Measurements from ENCODE around the gene KRTAP25-1. TPM values are rescaled to one million over a fixed set of nuclear protein-coding genes. Genes with fewer than 3 reads are reported as not detected.

KRTAP25-1 gene
- total and polyA plus RNA-seq, 4 experiments from 2014 or later = not detected

DNA sequence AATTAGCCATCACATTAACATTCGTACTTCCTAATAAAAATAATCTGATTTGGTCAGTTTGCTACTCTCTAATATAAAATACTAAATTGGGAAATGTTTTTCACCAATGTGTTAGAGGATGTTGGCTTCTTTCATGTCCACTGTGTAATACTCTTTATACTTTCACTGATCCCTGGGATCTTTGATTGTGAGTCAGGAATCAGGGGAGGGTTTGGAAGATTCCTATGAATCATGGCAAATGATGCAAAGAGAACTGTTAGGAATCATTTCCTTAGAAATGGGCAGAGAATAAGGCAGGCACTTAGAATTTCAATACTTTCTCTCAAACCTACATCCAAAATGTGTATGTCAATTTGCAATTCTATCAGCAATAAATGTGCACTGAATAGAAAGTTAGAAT lies 37.5 kb downstream of the KRTAP25-1 start:
- Histone ChIP-seq H3K27me3 (ENCODE audit: insufficient read depth, low read length) (no peaks in the 10 kb centered on the region), H3K4me3 (ENCODE audit: low read length in 2 of 2) (no peak overlapping the region), H3K4me1 (ENCODE audit: insufficient read depth, low read length) (no peaks in the 10 kb centered on the region), H3K36me3 (ENCODE audit: insufficient read depth, low read length) (no peaks in the 10 kb centered on the region), H3K9me3 (ENCODE audit: control insufficient read depth in 1 of 2, low read length in 2 of 2) (no peaks in the 10 kb centered on the region), H3K27ac (ENCODE audit: low read depth, low read length) (no peak overlapping the region)
- no peaks in the 10 kb centered on the region for H3K36me3 Mint-ChIP-seq
- no peaks in the 10 kb centered on the region for H3K4me1 Mint-ChIP-seq
- CTCF ChIA-PET (ENCODE audit: partially characterized antibody) = no interaction called here
- DNase-seq = no peak
- H3K4me3 Mint-ChIP-seq = no peak overlapping the region
- no peak overlapping the region for H3K27ac Mint-ChIP-seq
- H3K9me3 Mint-ChIP-seq = peaks cover 0 to 4% (median 0%) of the 10 kb centered on the region in 8 donors
- POLR2A ChIA-PET (ENCODE audit: partially characterized antibody) = no interaction called here
- no peaks in the 10 kb centered on the region for H3K27me3 Mint-ChIP-seq
- intact Hi-C loops (cut with micrococcal nuclease) = no loop called here

- no peaks in the 10 kb centered on the region for H3K9me3 ChIP-seq (ENCODE audit: control insufficient read depth in 1 of 2, low read length in 2 of 2)
- H3K27ac ChIP-seq (ENCODE audit: low read depth, low read length) = no peak overlapping the region
- Mint-ChIP-seq H3K36me3 (no peaks in the 10 kb centered on the region), H3K4me1 (no peaks in the 10 kb centered on the region), H3K27ac (no peak overlapping the region), H3K27me3 (no peaks in the 10 kb centered on the region), H3K4me3 (no peak overlapping the region), H3K9me3 (peaks cover 0 to 4% (median 0%) of the 10 kb centered on the region in 8 donors)
- no peaks in the 10 kb centered on the region for H3K36me3 ChIP-seq (ENCODE audit: insufficient read depth, low read length)
- POLR2A ChIA-PET (ENCODE audit: partially characterized antibody) = no interaction called here
- H3K4me1 ChIP-seq (ENCODE audit: insufficient read depth, low read length) = no peaks in the 10 kb centered on the region
- intact Hi-C loops (cut with micrococcal nuclease) = no loop called here
- H3K4me3 ChIP-seq (ENCODE audit: low read length in 2 of 2) = no peak overlapping the region
- DNase-seq = no peak
- CTCF ChIA-PET (ENCODE audit: partially characterized antibody) = no interaction called here
- H3K27me3 ChIP-seq (ENCODE audit: insufficient read depth, low read length) = no peaks in the 10 kb centered on the region
Measured at GRCh38 chr21:30249936-30250335, 39.4 kb downstream of the KRTAP25-1 start.

- no peak overlapping the region for H3K4me3 ChIP-seq (ENCODE audit: low read length in 2 of 2)
- Mint-ChIP-seq H3K4me1 (no peaks in the 10 kb centered on the region), H3K4me3 (no peak overlapping the region), H3K36me3 (no peaks in the 10 kb centered on the region), H3K27me3 (no peaks in the 10 kb centered on the region), H3K27ac (no peak overlapping the region), H3K9me3 (peaks cover 0 to 4% (median 0%) of the 10 kb centered on the region in 8 donors)
- intact Hi-C loops (cut with micrococcal nuclease) = no loop called here
- POLR2A ChIA-PET (ENCODE audit: partially characterized antibody) = no interaction called here
- no peak overlapping the region for H3K27ac ChIP-seq (ENCODE audit: low read depth, low read length)
- DNase-seq = no peak
- CTCF ChIA-PET (ENCODE audit: partially characterized antibody) = no interaction called here
- no peaks in the 10 kb centered on the region for H3K36me3 ChIP-seq (ENCODE audit: insufficient read depth, low read length)
- H3K9me3 ChIP-seq (ENCODE audit: control insufficient read depth in 1 of 2, low read length in 2 of 2) = no peaks in the 10 kb centered on the region
- no peaks in the 10 kb centered on the region for H3K27me3 ChIP-seq (ENCODE audit: insufficient read depth, low read length)
- no peaks in the 10 kb centered on the region for H3K4me1 ChIP-seq (ENCODE audit: insufficient read depth, low read length)
Measured at GRCh38 chr21:30248844-30249243, 40.5 kb downstream of the KRTAP25-1 start.

DNA sequence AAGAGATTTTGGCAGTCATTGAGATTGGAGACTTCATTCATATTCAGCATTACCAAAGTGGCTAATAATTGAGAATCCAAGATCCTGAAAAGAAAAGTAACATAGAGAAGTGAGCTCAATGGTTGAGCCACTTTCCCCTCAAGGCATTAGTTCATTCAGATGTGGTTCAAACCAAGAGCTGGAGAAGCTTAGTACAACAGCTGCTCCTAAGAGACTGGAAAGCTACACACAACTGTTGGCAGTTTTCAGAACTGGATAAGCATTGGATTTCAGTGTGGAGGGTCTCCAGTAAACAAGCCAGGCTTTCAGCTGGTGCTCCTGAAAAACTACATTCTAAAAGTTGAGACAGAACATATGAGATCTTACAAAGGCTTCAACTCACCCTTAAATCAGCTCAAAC lies 44.3 kb downstream of the KRTAP25-1 start:
- Mint-ChIP-seq H3K27ac (no peak overlapping the region), H3K27me3 (no peaks in the 10 kb centered on the region)
- CTCF ChIA-PET (ENCODE audit: partially characterized antibody) = no interaction called here

GRCh38 chr21:30243691-30244090 lies 45.6 kb downstream of the KRTAP25-1 start:
- Histone ChIP-seq H3K4me3 (ENCODE audit: low read length in 2 of 2) (no peak overlapping the region), H3K9me3 (ENCODE audit: control insufficient read depth in 1 of 2, low read length in 2 of 2) (no peaks in the 10 kb centered on the region), H3K27ac (ENCODE audit: low read depth, low read length) (no peak overlapping the region), H3K36me3 (ENCODE audit: insufficient read depth, low read length) (no peaks in the 10 kb centered on the region), H3K4me1 (ENCODE audit: insufficient read depth, low read length) (no peaks in the 10 kb centered on the region), H3K27me3 (ENCODE audit: insufficient read depth, low read length) (no peaks in the 10 kb centered on the region)
- Mint-ChIP-seq H3K9me3 (peaks cover 0 to 2% (median 0%) of the 10 kb centered on the region in 8 donors), H3K27me3 (no peaks in the 10 kb centered on the region), H3K36me3 (no peaks in the 10 kb centered on the region), H3K27ac (no peak overlapping the region), H3K4me3 (no peak overlapping the region), H3K4me1 (no peaks in the 10 kb centered on the region)
- POLR2A ChIA-PET (ENCODE audit: partially characterized antibody) = no interaction called here
- intact Hi-C loops (cut with micrococcal nuclease) = no loop called here
- CTCF ChIA-PET (ENCODE audit: partially characterized antibody) = interaction anchor here (1.0 kb wide), 1 partner anchor 9 kb away, joined by 3 read pairs; no protein-coding TSS in a partner anchor
- no peak for DNase-seq

More for the DNA sequence above, 44.3 kb downstream of the KRTAP25-1 start:
- no peak overlapping the region for H3K4me3 Mint-ChIP-seq
- intact Hi-C loops (cut with micrococcal nuclease) = no loop called here
- no peaks in the 10 kb centered on the region for H3K36me3 Mint-ChIP-seq
- Histone ChIP-seq H3K4me1 (ENCODE audit: insufficient read depth, low read length) (no peaks in the 10 kb centered on the region), H3K4me3 (ENCODE audit: low read length in 2 of 2) (no peak overlapping the region), H3K9me3 (ENCODE audit: control insufficient read depth in 1 of 2, low read length in 2 of 2) (no peaks in the 10 kb centered on the region), H3K27me3 (ENCODE audit: insufficient read depth, low read length) (no peaks in the 10 kb centered on the region), H3K36me3 (ENCODE audit: insufficient read depth, low read length) (no peaks in the 10 kb centered on the region), H3K27ac (ENCODE audit: low read depth, low read length) (no peak overlapping the region)
- DNase-seq = no peak
- peaks cover 0 to 3% (median 0%) of the 10 kb centered on the region in 8 donors for H3K9me3 Mint-ChIP-seq
- no peaks in the 10 kb centered on the region for H3K4me1 Mint-ChIP-seq
- POLR2A ChIA-PET (ENCODE audit: partially characterized antibody) = no interaction called here

DNA sequence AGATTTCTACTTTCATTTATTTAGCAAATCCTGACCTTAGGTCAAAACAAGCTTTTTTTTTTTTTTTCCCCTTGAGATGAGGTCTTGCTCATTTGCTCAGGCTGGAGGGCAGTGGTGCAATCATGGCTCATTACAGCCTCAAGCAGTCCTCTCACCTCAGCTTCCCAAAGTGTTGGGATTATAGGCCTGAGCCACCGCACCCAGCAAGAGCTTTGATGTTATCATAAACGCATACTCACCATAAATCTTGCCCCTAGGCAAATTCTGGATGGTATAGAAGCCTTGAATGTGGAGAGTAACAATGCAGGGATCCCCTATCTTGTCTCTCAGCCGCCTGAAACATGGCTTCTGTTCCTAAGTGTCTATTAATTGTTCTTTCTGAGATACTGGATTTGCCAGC lies 48.7 kb downstream of the KRTAP25-1 start:
- H3K27ac ChIP-seq (ENCODE audit: low read depth, low read length) = no peak overlapping the region
- H3K9me3 ChIP-seq (ENCODE audit: control insufficient read depth in 1 of 2, low read length in 2 of 2) = no peaks in the 10 kb centered on the region
- H3K36me3 ChIP-seq (ENCODE audit: insufficient read depth, low read length) = no peaks in the 10 kb centered on the region
- DNase-seq = no peak
- H3K4me3 ChIP-seq (ENCODE audit: low read length in 2 of 2) = no peak overlapping the region
- POLR2A ChIA-PET (ENCODE audit: partially characterized antibody) = no interaction called here
- Mint-ChIP-seq H3K27me3 (no peaks in the 10 kb centered on the region), H3K27ac (no peak overlapping the region), H3K4me1 (no peaks in the 10 kb centered on the region), H3K36me3 (no peaks in the 10 kb centered on the region), H3K9me3 (peaks cover 0 to 2% (median 0%) of the 10 kb centered on the region in 8 donors), H3K4me3 (no peak overlapping the region)
- CTCF ChIA-PET (ENCODE audit: partially characterized antibody) = no interaction called here
- no peaks in the 10 kb centered on the region for H3K4me1 ChIP-seq (ENCODE audit: insufficient read depth, low read length)
- intact Hi-C loops (cut with micrococcal nuclease) = no loop called here
- H3K27me3 ChIP-seq (ENCODE audit: insufficient read depth, low read length) = no peaks in the 10 kb centered on the region

Other genes with a start within 250 kb of the KRTAP25-1 start
- not detected for gene CLDN17, start 122.7 kb downstream of the KRTAP25-1 start, total RNA-seq
- not detected for gene CLDN17, start 122.7 kb downstream of the KRTAP25-1 start, polyA plus RNA-seq
- not detected for gene CLDN8, start 73.4 kb downstream of the KRTAP25-1 start, total RNA-seq
- gene CLDN8, start 73.4 kb downstream of the KRTAP25-1 start, polyA plus RNA-seq = not detected
- gene KRTAP24-1, start 6.6 kb downstream of the KRTAP25-1 start, total RNA-seq = not detected
- not detected for gene KRTAP24-1, start 6.6 kb downstream of the KRTAP25-1 start, polyA plus RNA-seq
- gene KRTAP26-1, start 30.8 kb upstream of the KRTAP25-1 start, total RNA-seq = not detected
- not detected for gene KRTAP26-1, start 30.8 kb upstream of the KRTAP25-1 start, polyA plus RNA-seq
- gene KRTAP27-1, start 48.2 kb upstream of the KRTAP25-1 start, total RNA-seq = not detected
- not detected for gene KRTAP27-1, start 48.2 kb upstream of the KRTAP25-1 start, polyA plus RNA-seq
- not detected for gene KRTAP23-1, start 59.1 kb upstream of the KRTAP25-1 start, total RNA-seq
- not detected for gene KRTAP23-1, start 59.1 kb upstream of the KRTAP25-1 start, polyA plus RNA-seq
- not detected for gene KRTAP13-2, start 82.8 kb upstream of the KRTAP25-1 start, total RNA-seq
- not detected for gene KRTAP13-2, start 82.8 kb upstream of the KRTAP25-1 start, polyA plus RNA-seq
- not detected for gene KRTAP13-1, start 106.5 kb upstream of the KRTAP25-1 start, total RNA-seq
- not detected for gene KRTAP13-1, start 106.5 kb upstream of the KRTAP25-1 start, polyA plus RNA-seq
- not detected for gene KRTAP13-3, start 136.4 kb upstream of the KRTAP25-1 start, total RNA-seq
- not detected for gene KRTAP13-3, start 136.4 kb upstream of the KRTAP25-1 start, polyA plus RNA-seq
- not detected for gene KRTAP13-4, start 140.7 kb upstream of the KRTAP25-1 start, total RNA-seq
- gene KRTAP13-4, start 140.7 kb upstream of the KRTAP25-1 start, polyA plus RNA-seq = not detected
- gene KRTAP15-1, start 150.8 kb upstream of the KRTAP25-1 start, total RNA-seq = not detected
- not detected for gene KRTAP15-1, start 150.8 kb upstream of the KRTAP25-1 start, polyA plus RNA-seq
- not detected for gene KRTAP19-1, start 190.9 kb upstream of the KRTAP25-1 start, total RNA-seq
- gene KRTAP19-1, start 190.9 kb upstream of the KRTAP25-1 start, polyA plus RNA-seq = not detected
- not detected for gene KRTAP19-2, start 197.9 kb upstream of the KRTAP25-1 start, total RNA-seq
- not detected for gene KRTAP19-2, start 197.9 kb upstream of the KRTAP25-1 start, polyA plus RNA-seq
- gene KRTAP19-3, start 202.5 kb upstream of the KRTAP25-1 start, total RNA-seq = not detected
- not detected for gene KRTAP19-3, start 202.5 kb upstream of the KRTAP25-1 start, polyA plus RNA-seq
- not detected for gene KRTAP19-4, start 207.7 kb upstream of the KRTAP25-1 start, total RNA-seq
- gene KRTAP19-4, start 207.7 kb upstream of the KRTAP25-1 start, polyA plus RNA-seq = not detected
- gene KRTAP19-5, start 212.6 kb upstream of the KRTAP25-1 start, total RNA-seq = not detected
- gene KRTAP19-5, start 212.6 kb upstream of the KRTAP25-1 start, polyA plus RNA-seq = not detected